ENCODE data around the gene ZNF430.

- TF ChIP-seq CTCF (IDR thresholded peaks at IDR 0.05 in 8 of 11, conservative IDR thresholded peaks at IDR 0.05 in 3 of 11) (no peak), POLR2AphosphoS5 (IDR thresholded peaks at IDR 0.05) (peak; percentile 90 to 92 (median 92)), POLR2A (IDR thresholded peaks at IDR 0.05) (peak in 2 of 3 donors; percentile 24 to 51)
These were observed at the start of gene ZNF430 for GRCh38 chr19:21020298-21021227.
